AG04450 (cell line): Measurements from ENCODE around the gene TMEM176B. TPM values are rescaled to one million over a fixed set of nuclear protein-coding genes. Genes with fewer than 3 reads are reported as not detected.

Source experiments
- CTCF ChIA-PET: fragments of 300-600, 350-600 bp; formaldehyde crosslinking; extraction: SDS; loops from one replicate; lab custom pipeline; 2022; ENCODE audit warnings: antibody characterized with exemption, inconsistent platforms; lab: Charles Lee
- POLR2A ChIA-PET: fragments of 350-600 bp; formaldehyde crosslinking; extraction: SDS; loops from one replicate; lab custom pipeline; 2021; ENCODE audit warnings: antibody characterized with exemption, inconsistent platforms; lab: Yijun Ruan, JAX
- DNase-seq: peaks from one replicate; pipeline ENCODE4 v3.0.0-alpha.2; 2011; ENCODE audit warnings: low read depth, low spot score
- H3K27ac ChIP-seq: one replicate; pipeline ENCODE4 v1.5.1; 2012; ENCODE audit warnings: low read depth, low read length, control low read depth
- H3K27me3 ChIP-seq: one replicate; pipeline ENCODE4 v1.6.0; 2012; ENCODE audit warnings: low read length; ENCODE audit not compliant: control insufficient read depth, insufficient read depth
- H3K4me3 ChIP-seq: 2 replicates; pipeline ENCODE4 v1.5.1; 2011; ENCODE audit warnings: mild to moderate bottlenecking, low read depth, low read length, control low read depth
- H3K9me3 ChIP-seq: 2 replicates; pipeline ENCODE4 v1.5.1; 2012; ENCODE audit warnings: low read length; ENCODE audit not compliant: control insufficient read depth, insufficient read depth
- polyA plus RNA-seq: library from polyadenylated mRNA; depleted of rRNA; stranded (reverse); fragments of >200 nt; gene quantifications from 2 replicates; pipeline ENCODE4 v1.2.3, GENCODE V29; 2011
- TF ChIP-seq, protein P1 (sequence below): IDR thresholded peaks from 2 replicates; pipeline ENCODE4 v1.5.1; 2011; ENCODE audit warnings: low read depth, low read length, control low read depth, inconsistent platforms

TMEM176B gene
- polyA plus RNA-seq, 1 experiment: 2.4 TPM

- ChIA-PET POLR2A (no interaction called here), CTCF (interaction anchor here (0.6 to 1.5 kb wide), 2 partner anchors 23 to 25 kb away, joined by 3 read pairs; no protein-coding TSS in a partner anchor)
- H3K9me3 ChIP-seq: no peaks in the 10 kb centered on the region; the same call in 1 of the 2 replicates
- no peak overlapping the region for H3K4me3 ChIP-seq
- no peak overlapping the region for H3K27ac ChIP-seq
- TF ChIP-seq, protein P1, sequence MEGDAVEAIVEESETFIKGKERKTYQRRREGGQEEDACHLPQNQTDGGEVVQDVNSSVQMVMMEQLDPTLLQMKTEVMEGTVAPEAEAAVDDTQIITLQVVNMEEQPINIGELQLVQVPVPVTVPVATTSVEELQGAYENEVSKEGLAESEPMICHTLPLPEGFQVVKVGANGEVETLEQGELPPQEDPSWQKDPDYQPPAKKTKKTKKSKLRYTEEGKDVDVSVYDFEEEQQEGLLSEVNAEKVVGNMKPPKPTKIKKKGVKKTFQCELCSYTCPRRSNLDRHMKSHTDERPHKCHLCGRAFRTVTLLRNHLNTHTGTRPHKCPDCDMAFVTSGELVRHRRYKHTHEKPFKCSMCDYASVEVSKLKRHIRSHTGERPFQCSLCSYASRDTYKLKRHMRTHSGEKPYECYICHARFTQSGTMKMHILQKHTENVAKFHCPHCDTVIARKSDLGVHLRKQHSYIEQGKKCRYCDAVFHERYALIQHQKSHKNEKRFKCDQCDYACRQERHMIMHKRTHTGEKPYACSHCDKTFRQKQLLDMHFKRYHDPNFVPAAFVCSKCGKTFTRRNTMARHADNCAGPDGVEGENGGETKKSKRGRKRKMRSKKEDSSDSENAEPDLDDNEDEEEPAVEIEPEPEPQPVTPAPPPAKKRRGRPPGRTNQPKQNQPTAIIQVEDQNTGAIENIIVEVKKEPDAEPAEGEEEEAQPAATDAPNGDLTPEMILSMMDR: no peak
- DNase-seq: no peak
- H3K27me3 ChIP-seq: peaks cover 27% of the 10 kb centered on the region
Measured at GRCh38 chr7:150801946-150802771, 2.0 kb upstream of the TMEM176B start.

GRCh38 chr7:150801242-150801945, 1.2 kb upstream of the TMEM176B start:
- TF ChIP-seq, protein P1: no peak
- H3K27ac ChIP-seq: no peak overlapping the region
- DNase-seq: no peak
- H3K9me3 ChIP-seq: no peaks in the 10 kb centered on the region; the same call in 1 of the 2 replicates
- ChIA-PET CTCF (no interaction called here), POLR2A (no interaction called here)
- H3K27me3 ChIP-seq: peaks cover 27% of the 10 kb centered on the region
- H3K4me3 ChIP-seq: no peak overlapping the region

DNA sequence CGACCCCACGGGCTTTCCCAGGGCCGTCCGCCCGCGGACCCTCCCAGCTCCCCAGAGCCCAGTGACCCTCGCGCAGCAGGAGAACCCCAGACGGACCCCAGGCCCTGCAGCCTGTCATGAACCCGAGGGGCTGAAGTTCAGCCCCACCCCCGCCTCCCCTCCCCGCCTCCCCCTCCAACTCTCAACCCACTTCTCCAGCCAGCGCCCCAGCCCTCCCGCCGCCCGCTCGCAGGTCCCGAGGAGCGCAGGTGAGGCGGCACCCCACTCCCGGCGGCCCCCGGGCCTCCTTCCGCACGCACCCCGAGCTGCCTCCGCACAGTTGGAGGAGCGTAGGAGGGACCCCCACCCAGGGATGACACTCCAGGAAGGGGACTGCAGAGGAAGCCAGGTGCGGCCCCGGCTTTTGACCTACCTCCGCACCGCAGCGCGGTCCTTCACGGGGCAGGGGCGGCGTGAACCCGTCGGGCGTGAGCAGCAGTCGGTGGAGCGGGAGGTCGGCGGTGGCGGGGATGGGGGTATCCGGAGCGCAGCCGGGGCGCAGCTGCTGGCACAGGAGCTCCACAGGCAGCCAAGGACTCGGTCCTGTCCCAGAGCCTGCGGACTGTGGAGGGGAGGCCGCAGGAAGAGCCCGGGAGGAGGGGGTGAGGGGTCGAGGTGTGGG, 547 bp upstream of the TMEM176B start, which contains the start of gene TMEM176A:
Gene TMEM176A (plus strand): TSS at position 189 of the 661 bp plus-strand sequence. CDS start 782 bp downstream, outside the sequence.
- TF ChIP-seq, protein P1: no peak
- DNase-seq: no peak
- ChIA-PET POLR2A (no interaction called here), CTCF (no interaction called here)
- Histone ChIP-seq H3K27me3 (peaks cover 27% of the 10 kb centered on the region), H3K27ac (no peak within 1 kb of the TSS), H3K4me3 (no peak within 1 kb of the TSS), H3K9me3 (no peaks in the 10 kb centered on the region; the same call in 1 of the 2 replicates)

DNA sequence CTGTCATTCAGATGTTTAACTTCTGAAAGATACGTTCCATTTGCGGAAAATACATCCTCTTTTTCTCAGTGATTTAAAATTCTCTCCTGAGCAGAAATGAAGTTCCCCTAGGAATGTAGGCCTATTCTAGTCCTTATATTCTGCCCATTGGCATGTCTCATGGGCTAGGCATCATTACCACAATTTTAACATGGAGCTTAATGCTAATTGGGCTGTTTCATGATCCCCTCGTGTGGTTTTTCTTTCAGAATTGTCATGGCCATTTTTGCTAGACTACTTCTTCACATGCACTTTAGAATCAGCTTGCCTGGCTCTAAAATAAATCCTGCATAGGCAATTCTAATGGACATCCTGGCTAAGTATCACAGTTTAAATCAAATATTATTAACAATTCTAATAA, 1.0 kb downstream of the TMEM176B start:
- no peak overlapping the region for H3K4me3 ChIP-seq
- no peak for DNase-seq
- H3K27me3 ChIP-seq: peaks cover 27% of the 10 kb centered on the region
- no peak overlapping the region for H3K27ac ChIP-seq
- TF ChIP-seq, protein P1: no peak
- POLR2A ChIA-PET: no interaction called here
- CTCF ChIA-PET: interaction anchor here (1.0 kb wide), 1 partner anchor 77 kb away, joined by 3 read pairs; no protein-coding TSS in a partner anchor
- no peaks in the 10 kb centered on the region; the same call in 1 of the 2 replicates for H3K9me3 ChIP-seq
